Germinal center (tissue), 1 donor: ENCODE data around the gene DFFB.
"Not testable (repeated sequence)": the region's sequence is repeated elsewhere in the genome, so short reads cannot be mapped to it uniquely, and the experiment has no call there.

Source experiments
- DNase-seq: peaks from one replicate; pipeline ENCODE4 v3.0.0; 2012; ENCODE audit warnings: mixed read lengths, low spot score

The DFFB gene

GRCh38 chr1:3856923-3857790 lies at the start of gene DFFB, which contains the start of gene CEP104:
Gene DFFB (plus strand): TSS chr1:3857476. CDS start chr1:3857604, 128 bp downstream.
Gene CEP104 (minus strand): TSS chr1:3857211. CDS start chr1:3852407, 4,804 bp downstream.
- peak; percentile 100 for DNase-seq

- no peak for DNase-seq
These were observed 49.5 kb upstream of the DFFB start for GRCh38 chr1:3807769-3808168.

- no peak for DNase-seq
These were observed 47.6 kb upstream of the DFFB start for GRCh38 chr1:3809680-3810079.

GRCh38 chr1:3810149-3810761 lies 47.0 kb upstream of the DFFB start:
- not testable (repeated sequence) for DNase-seq

GRCh38 chr1:3811595-3811911 lies 45.7 kb upstream of the DFFB start:
- DNase-seq: no peak

GRCh38 chr1:3814065-3814464 lies 43.2 kb upstream of the DFFB start:
- DNase-seq: no peak

- DNase-seq: no peak
These were observed 42.3 kb upstream of the DFFB start for GRCh38 chr1:3814771-3815561.

GRCh38 chr1:3816331-3817137 lies 40.7 kb upstream of the DFFB start:
- no peak for DNase-seq

GRCh38 chr1:3817138-3817740 lies 40.0 kb upstream of the DFFB start:
- DNase-seq: no peak

- no peak for DNase-seq
These were observed 39.3 kb upstream of the DFFB start for GRCh38 chr1:3817821-3818597.

- no peak for DNase-seq
These were observed 37.5 kb upstream of the DFFB start for GRCh38 chr1:3819771-3820200.

- no peak for DNase-seq
These were observed 37.0 kb upstream of the DFFB start for GRCh38 chr1:3820316-3820715.

GRCh38 chr1:3821004-3821403 lies 36.3 kb upstream of the DFFB start:
- DNase-seq: no peak

GRCh38 chr1:3821447-3821846 lies 35.8 kb upstream of the DFFB start:
- DNase-seq: no peak

GRCh38 chr1:3821908-3822307 lies 35.4 kb upstream of the DFFB start:
- DNase-seq: no peak

- no peak for DNase-seq
These were observed 34.9 kb upstream of the DFFB start for GRCh38 chr1:3822421-3822820.

- no peak for DNase-seq
These were observed 32.6 kb upstream of the DFFB start for GRCh38 chr1:3824650-3825049.

GRCh38 chr1:3825356-3825755 lies 31.9 kb upstream of the DFFB start:
- no peak for DNase-seq

- no peak for DNase-seq
These were observed 29.4 kb upstream of the DFFB start for GRCh38 chr1:3827813-3828307.

- no peak for DNase-seq
These were observed 28.9 kb upstream of the DFFB start for GRCh38 chr1:3828391-3828790.
